NCI-H524 (cell line): Measurements from ENCODE around the gene IRAK3.
"Not testable (repeated sequence)": the region's sequence is repeated elsewhere in the genome, so short reads cannot be mapped to it uniquely, and the experiment has no call there.

Experiments
- DNase-seq, 2 experiments: peaks; one replicate each; lab custom pipeline; 2025; lab: John Stamatoyannopoulos, UW

The IRAK3 gene

GRCh38 chr12:66174391-66175325 lies 14.4 kb upstream of the IRAK3 start:
- not testable (repeated sequence) for DNase-seq

DNA sequence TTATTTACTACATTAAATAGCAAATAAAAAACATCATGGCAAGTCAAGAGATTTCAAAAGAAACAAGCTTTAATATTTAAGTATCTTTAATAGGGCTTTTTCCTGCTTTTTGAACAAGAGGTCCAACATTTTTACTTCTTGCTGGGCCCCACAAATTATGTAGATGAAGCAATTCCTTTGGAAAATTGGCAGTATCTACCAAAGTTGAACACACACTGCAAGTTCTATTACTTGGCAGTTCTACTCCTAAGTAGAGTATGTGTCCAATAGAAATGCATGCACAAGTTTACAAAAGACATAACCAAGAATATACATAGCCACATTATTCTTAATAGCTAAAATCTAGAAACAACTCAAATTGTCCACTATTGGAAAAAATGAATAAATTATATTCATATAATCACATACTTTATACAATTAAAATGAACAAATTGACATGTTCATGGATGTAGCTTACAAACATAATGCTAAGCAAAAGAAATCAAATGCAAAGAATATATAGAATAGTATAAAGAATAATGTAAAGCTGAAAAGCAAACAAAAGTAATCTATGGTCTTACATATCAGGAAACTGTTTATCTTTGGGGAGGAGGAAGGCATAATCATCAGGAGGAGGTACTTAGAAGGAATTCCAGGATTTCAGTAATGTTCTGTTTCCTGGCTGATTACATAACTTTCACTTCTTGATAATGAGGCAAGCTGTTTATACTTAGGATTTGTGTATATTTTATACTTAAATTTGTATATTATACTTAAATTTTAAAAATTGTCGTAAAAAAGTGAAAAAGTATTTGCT lies 12.7 kb upstream of the IRAK3 start:
- no peak for DNase-seq

DNA sequence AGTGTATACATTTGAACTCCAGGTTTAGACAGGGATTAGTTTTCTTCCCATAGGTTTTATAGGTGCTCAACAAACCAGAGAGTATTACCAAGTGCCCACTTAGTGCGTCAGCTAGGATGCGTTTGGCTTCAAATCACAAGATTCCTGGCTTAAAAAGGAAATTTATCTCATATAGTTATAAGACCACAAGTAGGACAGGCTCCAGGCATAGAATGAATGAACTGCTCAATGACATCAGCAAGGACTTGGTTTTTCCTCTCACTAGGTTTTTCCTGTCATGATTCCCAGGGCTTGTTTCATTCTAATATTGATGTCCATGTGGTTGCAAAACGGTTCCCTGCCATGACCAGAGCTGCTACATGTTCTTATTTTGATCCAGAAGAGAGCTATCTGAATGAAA lies 6.1 kb upstream of the IRAK3 start:
- DNase-seq: no peak

DNA sequence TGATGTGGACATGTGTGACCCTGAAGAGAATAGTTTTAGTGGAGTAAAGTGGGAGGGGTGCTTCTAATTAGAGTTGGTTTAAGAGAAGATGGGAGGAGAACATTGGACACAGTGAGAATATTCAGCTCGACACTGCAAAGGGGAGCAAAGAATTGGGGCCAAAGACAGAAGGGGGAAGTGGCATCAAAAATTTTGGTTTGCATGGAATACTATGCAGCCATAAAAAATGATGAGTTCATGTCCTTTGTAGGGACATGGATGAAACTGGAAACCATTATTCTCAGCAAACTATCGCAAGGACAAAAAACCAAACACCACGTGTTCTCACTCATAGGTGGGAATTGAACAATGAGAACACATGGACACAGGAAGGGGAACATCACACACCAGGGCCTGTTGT lies 4.2 kb upstream of the IRAK3 start:
- DNase-seq: not testable (repeated sequence)

DNA sequence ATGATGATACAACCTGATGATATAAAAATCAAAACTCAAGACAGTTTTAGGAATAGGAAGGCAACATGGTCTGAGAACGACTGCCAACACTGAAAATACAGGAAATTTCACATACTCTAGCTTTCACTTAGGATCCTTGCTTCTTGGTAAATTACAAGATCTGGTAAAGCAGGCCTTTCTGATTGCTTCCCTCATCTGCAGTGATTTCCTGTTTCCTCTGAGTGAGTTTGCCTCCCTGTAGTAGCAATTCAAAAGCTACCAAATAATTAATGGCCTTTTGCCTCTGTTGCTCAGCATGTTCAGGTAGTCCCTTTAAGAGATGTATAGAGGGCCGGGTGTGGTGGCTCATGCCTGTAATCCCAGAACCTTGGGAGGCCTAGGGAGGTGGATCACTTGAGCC lies 2.0 kb upstream of the IRAK3 start:
- no peak for DNase-seq

GRCh38 chr12:66187821-66188220 lies 1.2 kb upstream of the IRAK3 start:
- no peak for DNase-seq

DNA sequence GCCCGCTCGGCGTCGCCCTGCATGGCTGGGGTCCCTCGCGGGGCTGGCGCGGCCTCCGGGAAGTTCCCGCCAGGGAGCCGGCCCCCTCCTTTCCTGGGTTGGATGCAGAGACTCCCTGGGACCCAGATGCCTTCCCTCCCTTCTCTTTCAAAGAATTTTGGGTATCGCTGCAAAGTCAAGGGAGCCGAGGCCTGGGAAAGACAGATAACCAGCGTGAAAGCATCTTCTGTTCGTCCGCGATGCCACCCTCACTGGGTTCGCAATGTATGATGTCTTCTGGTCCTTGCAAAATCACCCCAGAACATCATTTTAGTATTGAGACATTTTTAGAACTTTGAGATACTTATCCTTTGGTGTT lies 451 bp downstream of the IRAK3 start:
- no peak for DNase-seq

GRCh38 chr12:66189889-66190288 lies 875 bp downstream of the IRAK3 start:
- no peak for DNase-seq

DNA sequence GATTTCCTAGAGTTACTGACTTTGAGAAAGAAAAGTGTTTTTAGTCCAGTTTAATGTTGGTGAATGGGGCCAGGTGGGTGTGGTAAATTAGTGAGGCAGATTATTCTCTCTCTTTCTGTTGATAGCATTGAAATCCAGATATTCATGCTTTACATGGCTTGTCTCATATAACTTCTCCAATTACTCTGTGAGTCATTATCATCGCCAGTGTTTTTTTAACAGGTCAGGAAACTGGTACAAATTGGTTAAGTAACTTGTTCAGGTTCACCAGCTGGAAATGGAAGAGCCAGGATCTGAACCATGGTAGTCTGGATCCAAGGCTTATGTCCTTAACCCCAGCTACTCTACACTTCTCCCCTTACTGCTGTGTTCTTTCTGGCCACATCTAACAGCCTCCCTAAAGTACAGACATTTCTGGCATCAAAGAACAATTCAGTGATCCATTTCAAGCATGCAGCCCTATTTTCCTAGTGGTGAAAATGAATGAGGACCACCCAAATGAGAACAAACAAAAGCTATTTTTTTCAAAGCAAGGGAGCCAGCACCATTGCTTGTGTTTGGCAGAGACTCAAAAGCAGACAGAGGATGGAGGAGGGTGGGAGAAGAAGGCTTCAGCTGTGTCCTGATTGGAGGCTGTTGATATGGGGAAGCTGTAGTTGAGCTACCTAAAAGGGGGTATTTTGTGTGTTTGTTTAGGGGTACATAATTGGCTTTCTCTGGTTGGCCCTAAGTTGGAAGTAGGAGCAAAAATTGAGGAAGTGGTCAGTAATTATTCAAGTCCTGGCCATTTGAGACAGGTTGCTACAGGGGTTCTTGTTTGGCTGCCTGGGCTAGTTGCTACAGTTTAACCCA lies 1.7 kb downstream of the IRAK3 start:
- no peak for DNase-seq

GRCh38 chr12:66191547-66192126 lies 2.6 kb downstream of the IRAK3 start:
- DNase-seq: no peak

DNA sequence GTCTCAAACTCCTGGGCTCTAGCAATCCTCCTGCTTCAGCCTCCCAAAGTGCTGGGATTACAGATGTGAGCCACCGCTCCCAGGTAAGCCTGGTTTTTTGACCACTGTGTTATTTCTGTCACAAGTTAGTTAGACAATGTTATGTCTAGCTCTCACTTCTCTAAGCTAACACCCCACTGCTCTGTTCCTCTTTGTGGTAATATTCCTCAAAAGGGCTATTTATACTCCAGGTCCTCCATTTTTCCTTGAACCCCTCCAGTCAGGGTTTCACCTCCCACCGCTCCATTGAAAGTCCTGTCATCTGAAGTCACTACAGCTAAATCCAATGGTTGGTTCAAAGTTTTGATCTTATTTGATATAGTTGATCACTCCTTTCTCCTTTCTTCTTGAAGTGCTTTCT lies 5.1 kb downstream of the IRAK3 start:
- DNase-seq: no peak

DNA sequence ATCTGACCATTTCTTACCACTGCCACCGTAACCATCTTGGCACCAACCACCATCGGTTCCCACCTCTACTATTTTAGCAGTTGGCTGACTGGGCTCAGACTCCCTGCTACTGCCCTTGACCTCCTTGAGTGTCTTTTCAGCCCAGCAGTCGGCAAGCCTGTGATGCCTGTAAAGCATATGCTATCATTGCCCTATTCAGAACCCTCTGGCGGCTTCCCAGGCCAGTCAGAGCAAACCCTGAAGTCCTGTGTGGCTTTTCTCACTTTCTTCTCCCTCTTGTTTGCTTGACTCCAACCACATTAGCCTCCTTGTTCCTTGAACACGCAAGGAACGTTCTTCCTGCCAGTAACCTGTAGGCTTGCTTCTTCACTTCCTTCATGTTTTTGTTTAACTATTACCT lies 6.2 kb downstream of the IRAK3 start:
- DNase-seq: no peak

DNA sequence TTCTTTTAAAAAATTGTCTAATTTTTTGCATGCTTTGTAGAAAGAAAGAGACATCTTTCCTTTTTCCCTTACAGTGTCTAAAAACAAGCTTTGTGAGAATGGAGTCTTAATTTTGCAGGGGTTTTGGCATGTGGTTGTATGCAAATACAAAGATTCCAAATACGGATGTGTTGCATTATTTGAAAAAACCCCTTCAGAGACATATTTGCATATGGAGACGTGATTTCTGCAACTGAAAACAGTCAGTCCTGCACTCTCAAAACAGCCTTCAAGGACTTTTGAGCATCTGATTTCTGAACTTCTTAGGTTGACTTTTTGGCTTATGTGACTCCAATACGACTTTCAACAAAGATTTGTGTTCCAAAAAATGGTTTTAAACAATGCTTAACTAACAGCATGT lies 7.8 kb downstream of the IRAK3 start:
- no peak for DNase-seq

- DNase-seq: no peak
These were observed 8.5 kb downstream of the IRAK3 start for GRCh38 chr12:66197495-66197921.

- DNase-seq: no peak
These were observed 10.1 kb downstream of the IRAK3 start for GRCh38 chr12:66199141-66199540.

GRCh38 chr12:66199831-66200509 lies 11.0 kb downstream of the IRAK3 start:
- DNase-seq: no peak

GRCh38 chr12:66203820-66204219 lies 14.8 kb downstream of the IRAK3 start:
- DNase-seq: no peak

- DNase-seq: no peak
These were observed 17.1 kb downstream of the IRAK3 start for GRCh38 chr12:66206141-66206540.

- no peak for DNase-seq
These were observed 21.8 kb downstream of the IRAK3 start for GRCh38 chr12:66210840-66211239.

GRCh38 chr12:66211573-66211972 lies 22.6 kb downstream of the IRAK3 start:
- not testable (repeated sequence) for DNase-seq

DNA sequence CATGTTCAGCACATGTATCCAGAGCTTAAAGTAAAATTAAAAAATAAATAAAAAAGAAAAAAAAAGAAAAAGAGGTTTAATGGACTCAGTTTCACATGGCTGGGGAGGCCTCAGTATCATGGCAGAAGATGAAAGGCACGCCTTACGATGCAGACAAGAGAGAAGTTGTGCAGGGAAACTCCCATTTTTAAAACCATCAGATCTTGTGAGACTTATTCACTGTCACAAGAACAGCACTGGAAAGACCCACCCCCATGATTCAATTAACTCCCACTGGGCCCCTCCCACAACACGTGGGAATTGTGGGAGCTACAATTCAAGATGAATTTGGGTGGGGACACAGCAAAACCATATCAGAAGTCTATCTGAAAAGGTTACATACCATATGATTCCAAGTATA lies 24.0 kb downstream of the IRAK3 start:
- DNase-seq: not testable (repeated sequence)
